Measurements from ENCODE around the gene FAM13A.

FAM13A gene

GRCh38 chr4:88843067-88843685 lies 213.8 kb downstream of the FAM13A start:
- POLR2A ChIA-PET = no interaction called here
- no peak for TF ChIP-seq CTCF (IDR thresholded peaks at IDR 0.05; ENCODE audit: control extremely low read depth, extremely low read depth, low read depth, missing control alignments)
- CTCF ChIA-PET = no interaction called here
- no peak for DNase-seq (ENCODE audit: extremely low spot score)

- POLR2A ChIA-PET = no interaction called here
- TF ChIP-seq CTCF (IDR thresholded peaks at IDR 0.05; ENCODE audit: control extremely low read depth, extremely low read depth, low read depth, missing control alignments) = no peak
- CTCF ChIA-PET = no interaction called here
- no peak for DNase-seq (ENCODE audit: extremely low spot score)
Observed at GRCh38 chr4:88841635-88842034, 215.3 kb downstream of the FAM13A start.

- no peak for DNase-seq (ENCODE audit: extremely low spot score)
- no peak for TF ChIP-seq CTCF (IDR thresholded peaks at IDR 0.05; ENCODE audit: control extremely low read depth, extremely low read depth, low read depth, missing control alignments)
- POLR2A ChIA-PET = no interaction called here
- CTCF ChIA-PET = interaction anchor here (2.9 kb wide), 1 partner anchor 18 kb away, joined by 11 read pairs; no protein-coding TSS in a partner anchor
Observed at GRCh38 chr4:88836216-88836615, 220.8 kb downstream of the FAM13A start.

GRCh38 chr4:88831031-88831430 lies 226.0 kb downstream of the FAM13A start:
- ChIA-PET CTCF (interaction anchor here (2.1 kb wide), 1 partner anchor 192 kb away, joined by 8 read pairs; no protein-coding TSS in a partner anchor), POLR2A (no interaction called here)
- no peak for TF ChIP-seq CTCF (IDR thresholded peaks at IDR 0.05; ENCODE audit: control extremely low read depth, extremely low read depth, low read depth, missing control alignments)
- no peak for DNase-seq (ENCODE audit: extremely low spot score)

- TF ChIP-seq CTCF (IDR thresholded peaks at IDR 0.05; ENCODE audit: control extremely low read depth, extremely low read depth, low read depth, missing control alignments) = no peak
- CTCF ChIA-PET = interaction anchor here (1.6 to 2.1 kb wide), 2 partner anchors 11 to 192 kb away, joined by 7 to 8 read pairs; no protein-coding TSS in a partner anchor
Observed at GRCh38 chr4:88830598-88830997, 226.4 kb downstream of the FAM13A start.

GRCh38 chr4:88828842-88829571 lies 228.0 kb downstream of the FAM13A start:
- CTCF ChIA-PET = interaction anchor here (1.5 to 1.8 kb wide), 3 partner anchors 9 to 289 kb away, joined by 3 to 7 read pairs (median 4); no protein-coding TSS in a partner anchor

More at GRCh38 chr4:88830598-88830997, 226.4 kb downstream of the FAM13A start:
- POLR2A ChIA-PET = no interaction called here
- DNase-seq (ENCODE audit: extremely low spot score) = no peak

More at GRCh38 chr4:88828842-88829571, 228.0 kb downstream of the FAM13A start:
- DNase-seq (ENCODE audit: extremely low spot score) = no peak
- POLR2A ChIA-PET = no interaction called here
- TF ChIP-seq CTCF (IDR thresholded peaks at IDR 0.05; ENCODE audit: control extremely low read depth, extremely low read depth, low read depth, missing control alignments) = no peak

Measured in GM10248 (cell line).